ENCODE results near the gene PSKH1.

DNA sequence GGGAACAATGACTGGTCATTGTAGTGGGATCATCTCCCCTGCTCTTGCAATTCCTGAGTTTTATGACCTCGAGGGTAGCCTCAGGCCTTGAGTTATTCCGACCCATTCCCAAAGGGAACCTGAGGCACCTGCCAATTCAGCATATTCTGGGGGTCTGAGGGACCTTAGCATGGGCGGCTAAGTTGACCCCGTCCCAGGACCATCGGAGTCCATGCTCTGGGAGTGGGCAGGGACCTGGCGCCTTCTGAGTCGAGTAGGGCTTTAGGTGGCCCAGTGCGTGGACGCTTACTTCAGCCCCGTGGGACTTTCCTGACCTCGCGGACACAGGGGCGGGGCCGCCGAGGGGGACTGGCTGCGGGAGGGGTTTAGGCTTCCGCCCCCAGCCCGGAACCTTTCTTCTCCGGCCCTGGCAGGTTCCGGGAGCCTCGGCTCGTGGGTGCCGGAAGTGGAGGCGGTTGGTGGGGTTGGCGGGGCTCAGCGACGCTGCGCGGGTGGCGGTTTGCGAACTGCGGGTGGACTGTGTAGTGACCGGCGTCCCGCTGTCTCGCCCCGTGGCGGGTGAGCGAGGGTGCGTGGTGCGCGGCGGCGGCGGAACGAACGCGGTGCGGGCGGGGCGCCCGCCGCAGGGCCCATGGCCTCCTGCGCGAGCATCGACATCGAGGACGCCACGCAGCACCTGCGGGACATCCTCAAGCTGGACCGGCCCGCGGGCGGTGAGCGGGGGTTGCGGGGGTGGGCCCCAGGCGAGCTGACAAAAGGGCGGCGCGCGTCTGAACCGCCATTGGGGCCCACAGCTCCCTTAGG, 20.2 kb upstream of the PSKH1 start, which contains the start of gene EDC4:
- TF ChIP-seq, protein P1, sequence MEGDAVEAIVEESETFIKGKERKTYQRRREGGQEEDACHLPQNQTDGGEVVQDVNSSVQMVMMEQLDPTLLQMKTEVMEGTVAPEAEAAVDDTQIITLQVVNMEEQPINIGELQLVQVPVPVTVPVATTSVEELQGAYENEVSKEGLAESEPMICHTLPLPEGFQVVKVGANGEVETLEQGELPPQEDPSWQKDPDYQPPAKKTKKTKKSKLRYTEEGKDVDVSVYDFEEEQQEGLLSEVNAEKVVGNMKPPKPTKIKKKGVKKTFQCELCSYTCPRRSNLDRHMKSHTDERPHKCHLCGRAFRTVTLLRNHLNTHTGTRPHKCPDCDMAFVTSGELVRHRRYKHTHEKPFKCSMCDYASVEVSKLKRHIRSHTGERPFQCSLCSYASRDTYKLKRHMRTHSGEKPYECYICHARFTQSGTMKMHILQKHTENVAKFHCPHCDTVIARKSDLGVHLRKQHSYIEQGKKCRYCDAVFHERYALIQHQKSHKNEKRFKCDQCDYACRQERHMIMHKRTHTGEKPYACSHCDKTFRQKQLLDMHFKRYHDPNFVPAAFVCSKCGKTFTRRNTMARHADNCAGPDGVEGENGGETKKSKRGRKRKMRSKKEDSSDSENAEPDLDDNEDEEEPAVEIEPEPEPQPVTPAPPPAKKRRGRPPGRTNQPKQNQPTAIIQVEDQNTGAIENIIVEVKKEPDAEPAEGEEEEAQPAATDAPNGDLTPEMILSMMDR (IDR thresholded peaks at IDR 0.05; ENCODE audit: low read depth, low read length, poor library complexity, severe bottlenecking) = no peak
- no peak for TF ChIP-seq EZH2phosphoT487 (IDR thresholded peaks at IDR 0.05; ENCODE audit: borderline replicate concordance, low read length)

Data from DOHH2 (cell line).